ENCODE data around the gene CCND3.
"Not testable (repeated sequence)": the region's sequence is repeated elsewhere in the genome, so short reads cannot be mapped to it uniquely, and the experiment has no call there.

CCND3 gene

DNA sequence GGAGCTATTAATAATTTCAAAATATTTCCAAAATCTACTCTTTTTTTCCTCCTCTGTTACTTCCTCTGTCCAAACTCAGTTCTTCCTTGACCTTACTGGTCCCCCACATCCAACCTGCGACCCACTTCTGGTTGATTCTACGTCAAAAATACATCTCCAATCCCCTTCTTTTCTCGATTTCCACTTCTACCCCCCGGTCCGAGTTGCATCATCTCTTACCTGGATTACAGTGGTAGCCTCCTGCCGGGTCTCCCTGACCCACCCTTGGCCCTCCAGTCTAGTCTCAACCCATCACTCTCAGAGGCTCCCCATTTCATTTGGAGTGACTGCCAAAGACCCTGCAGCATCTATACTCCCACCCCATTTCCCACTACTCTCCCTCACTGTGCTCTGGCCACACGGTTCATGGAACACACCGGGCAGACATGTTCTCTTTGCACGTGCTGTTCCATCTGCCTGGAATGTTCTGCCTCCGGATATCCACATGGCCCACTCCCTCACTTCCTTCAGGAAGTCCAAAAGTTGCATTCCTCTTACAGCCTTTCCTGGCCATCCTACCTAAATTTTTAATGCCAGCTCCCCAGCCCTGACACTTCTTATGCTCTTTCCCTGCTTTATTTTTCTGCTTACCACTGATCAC, 6.1 kb upstream of the CCND3 start:
- DNase-seq (ENCODE audit: low read depth, low spot score) = no peak

DNA sequence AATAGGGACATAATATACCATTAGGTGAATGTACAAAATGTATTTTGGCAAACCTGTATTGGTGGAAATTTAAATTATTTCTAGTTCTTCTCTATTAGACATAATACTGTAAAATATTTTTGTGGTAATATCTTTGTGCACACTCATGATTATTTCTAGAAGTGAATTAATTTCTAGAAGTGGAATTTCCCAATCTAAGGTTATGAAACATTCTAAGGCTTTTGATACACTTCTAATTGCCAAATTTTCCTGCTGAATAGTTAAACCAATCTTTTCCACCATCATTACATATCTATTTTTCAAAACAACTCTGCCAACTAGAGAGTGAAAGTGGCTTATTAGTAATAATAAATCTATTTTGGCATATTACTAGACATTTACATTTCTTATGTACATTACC, 1.8 kb upstream of the CCND3 start:
- no peak for DNase-seq (ENCODE audit: low read depth, low spot score)

DNA sequence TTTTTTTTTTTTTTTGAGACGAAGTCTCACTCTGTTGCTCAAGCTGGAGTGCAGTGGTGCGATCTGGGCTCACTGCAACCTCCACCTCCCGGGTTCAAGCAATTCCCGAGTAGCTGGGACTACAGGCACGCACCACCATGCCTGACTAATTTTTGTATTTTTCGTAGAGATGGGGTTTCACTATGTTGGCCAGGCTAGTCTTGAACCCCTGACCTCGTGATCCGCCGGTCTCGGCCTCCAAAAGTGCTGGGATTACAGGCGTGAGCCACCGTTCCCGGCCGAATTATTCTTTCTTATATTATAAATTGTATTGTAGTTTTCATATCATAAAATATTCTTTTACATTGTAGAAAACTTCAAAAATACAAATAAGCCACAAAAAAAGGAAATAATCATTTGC, 1.3 kb upstream of the CCND3 start:
- not testable (repeated sequence) for DNase-seq (ENCODE audit: low read depth, low spot score)

DNA sequence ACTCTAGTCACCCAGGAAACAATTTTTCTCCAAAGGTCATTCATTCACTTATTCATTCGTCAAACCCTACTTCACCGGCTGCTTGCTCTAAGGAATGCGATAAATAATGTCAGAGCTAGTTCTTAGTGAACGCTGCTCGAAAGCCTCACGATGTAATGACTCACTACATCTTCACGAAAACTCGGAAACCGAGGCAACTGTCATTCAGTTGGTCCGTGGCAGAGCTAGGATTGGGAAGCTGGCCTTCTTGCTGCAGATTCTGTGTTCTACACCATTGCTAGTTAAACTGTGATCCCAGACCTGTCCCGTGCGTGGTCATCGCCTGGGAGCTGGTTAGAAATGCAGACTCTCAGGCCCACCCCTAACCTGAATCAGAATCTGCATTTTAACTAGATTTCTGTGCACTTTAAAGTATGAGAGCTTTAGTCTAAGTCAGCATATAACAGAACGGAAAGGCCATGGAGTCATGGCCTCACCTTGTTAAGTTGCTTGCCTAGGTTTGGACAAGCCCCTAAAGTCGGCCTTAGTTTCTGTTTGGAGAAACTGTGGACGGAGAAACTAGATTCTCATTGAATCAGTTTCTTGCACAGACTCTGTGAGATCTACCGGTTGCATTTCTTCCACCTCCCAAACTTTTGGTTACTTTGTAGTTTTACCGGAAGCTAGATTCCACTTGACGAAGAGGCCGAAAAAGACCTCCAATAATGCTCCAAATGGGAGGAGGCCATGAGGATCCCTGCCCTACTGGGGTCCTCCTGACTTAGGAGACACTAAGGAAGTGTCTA, 651 bp upstream of the CCND3 start:
- no peak for DNase-seq (ENCODE audit: low read depth, low spot score)

DNA sequence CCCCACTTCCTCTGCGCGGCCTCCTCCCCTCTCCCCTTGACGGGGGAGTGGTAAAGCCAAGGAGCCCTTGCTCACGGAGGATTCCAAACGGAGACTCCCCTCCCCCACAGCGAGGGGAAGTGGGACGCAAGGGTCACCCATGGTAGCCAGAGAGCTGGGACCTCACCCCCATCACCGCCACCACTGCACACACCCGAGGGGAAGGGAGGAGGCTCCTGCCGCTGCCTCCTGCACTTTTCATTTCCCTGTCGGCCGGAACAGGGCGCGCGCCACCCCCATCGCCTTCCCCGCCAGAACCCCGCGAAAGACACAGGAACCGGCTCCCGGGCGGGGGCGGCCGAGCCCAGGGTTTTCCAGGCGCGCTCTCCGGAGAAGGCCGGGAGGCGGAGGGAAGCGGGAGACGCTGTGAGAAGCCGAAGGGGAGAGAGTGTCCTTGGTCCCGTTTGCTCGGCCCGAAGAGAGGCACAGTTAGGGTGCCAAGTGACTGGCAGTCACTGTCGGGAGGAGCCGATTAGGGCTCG, 789 bp downstream of the CCND3 start:
- no peak for DNase-seq (ENCODE audit: low read depth, low spot score)

DNA sequence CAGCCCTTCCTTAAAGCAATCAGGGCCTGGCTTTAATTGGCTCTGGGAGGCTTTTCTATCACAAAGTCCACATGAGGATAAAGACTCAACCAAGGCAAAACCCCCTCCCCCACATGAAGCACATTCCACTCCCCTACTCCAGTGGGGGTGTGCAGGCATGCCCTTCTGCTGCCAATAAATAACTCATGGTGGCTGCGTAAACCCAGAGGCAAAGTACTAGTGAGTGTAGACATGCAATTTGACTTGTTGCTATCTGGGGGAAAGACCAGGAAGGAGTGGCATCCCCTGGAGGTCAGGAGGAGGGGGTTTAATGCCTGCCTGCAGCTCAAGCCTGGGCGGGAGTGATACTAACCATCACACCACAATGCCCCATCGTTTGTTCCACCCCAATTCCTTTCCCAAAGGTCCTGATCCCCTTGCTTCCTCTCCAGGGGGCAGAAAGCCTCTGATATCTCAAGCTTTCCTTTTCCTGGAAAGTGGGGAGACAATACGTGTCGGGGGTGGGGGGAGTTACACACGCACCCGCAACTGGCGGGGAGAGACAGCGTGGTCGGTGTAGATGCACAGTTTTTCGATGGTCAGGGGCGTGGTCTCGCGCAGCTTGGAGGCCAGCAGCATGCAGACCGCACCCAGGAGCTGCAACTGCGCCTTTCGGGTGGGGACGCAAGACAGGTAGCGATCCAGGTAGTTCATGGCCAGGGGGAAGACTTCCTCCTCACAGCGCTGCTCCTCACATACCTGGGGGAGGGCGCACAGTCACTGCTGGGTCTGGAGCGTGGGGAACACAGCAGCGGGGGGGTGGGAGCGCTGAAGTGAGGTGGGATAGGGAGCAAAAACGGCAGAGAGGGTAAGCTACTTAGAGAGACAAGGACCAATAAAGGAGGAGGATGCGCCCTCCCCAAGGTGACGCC, 1.5 kb downstream of the CCND3 start:
- DNase-seq (ENCODE audit: low read depth, low spot score) = no peak

DNA sequence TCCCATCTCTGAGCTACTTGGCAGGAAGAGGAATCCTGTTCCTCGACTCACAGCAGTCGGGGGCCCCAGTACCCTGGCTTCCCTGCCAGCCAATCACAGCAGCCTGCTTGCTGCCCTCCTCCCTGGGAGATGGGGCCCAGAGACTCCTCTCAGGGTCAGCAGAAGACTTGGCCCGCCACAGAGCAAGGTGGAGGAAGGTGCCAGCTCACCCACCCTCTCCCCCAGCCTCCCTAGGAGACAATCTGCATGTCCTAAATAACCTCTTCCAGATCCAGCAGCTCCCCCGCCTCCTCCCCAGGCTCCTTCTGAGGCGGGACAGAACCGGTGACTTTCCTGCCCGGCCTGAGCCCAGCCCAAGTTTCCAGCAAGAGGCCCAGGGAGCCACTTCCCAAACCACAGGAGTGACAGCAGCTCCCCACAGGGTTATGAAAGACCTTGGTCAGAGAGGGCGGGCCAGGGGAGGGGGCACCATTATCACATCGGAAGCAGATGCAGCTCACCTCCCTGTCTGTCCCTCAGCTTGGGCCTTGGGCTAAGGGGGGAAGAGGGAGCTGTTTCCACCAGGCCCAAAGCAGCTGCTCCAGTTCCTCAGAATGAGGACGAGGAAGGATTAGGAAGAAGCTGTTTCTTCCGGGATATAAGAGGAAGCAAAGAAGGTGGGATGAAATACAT, 2.3 kb downstream of the CCND3 start:
- no peak for DNase-seq (ENCODE audit: low read depth, low spot score)

DNA sequence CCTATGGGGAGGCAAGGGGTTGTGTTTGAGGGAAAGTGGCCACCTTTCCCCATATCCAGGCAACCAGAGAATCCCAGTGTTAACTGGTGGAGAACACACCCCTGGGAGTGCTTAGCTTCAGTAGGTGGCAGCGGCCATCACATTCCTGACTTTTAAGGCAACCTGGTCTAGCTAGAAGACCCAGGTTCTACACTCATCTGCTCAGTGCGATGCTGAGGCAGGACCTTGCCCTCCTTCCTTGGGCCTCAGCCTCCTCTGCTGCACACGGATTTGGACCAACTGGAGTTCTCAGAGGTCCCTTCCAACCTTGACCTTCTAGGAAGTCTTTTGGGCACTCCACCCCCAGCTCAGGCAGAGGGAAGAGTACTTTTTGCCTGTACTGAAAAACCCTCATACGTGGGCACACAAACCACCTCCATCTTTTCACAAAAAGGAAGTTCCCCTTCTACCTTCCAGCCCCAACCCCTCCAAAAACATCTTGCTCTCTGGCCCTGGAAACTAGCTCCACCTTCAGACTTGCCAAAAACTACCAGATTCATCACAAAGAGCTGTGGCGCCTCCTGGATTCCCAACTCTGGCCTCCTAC, 2.9 kb downstream of the CCND3 start:
- DNase-seq (ENCODE audit: low read depth, low spot score) = no peak

DNA sequence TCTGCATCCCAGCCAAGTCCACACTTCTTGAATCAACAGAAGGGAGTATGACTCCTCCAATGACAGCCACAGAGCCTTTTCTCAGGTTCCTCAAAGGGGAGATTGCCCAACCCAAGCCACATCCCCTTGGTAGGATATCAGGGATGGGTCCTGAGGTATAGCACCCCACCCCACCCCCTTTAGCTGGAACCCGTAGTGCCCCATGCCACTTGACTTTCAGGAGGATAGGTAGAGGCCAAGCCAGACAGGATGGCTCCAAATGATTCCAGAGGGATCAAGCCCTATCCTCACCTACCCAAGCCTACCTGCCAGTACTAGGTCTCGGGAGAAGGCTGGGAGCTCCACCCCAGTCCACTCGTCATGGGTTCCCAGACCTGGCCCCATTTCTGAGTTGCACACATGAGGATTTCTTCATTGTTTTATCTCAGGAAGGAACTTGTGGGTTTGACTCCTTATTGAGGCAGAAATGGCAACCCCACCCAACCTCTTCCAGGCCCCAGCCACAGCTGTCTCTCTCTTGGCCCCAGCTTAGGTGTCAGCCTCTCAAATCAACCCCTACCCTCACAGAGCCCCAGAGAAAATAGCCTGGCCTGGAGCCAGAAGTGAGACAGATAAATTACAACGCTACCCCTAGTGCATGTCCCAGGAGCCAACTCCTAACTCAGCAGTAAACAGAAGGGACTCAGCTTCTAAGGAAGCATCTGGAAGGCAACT, 3.6 kb downstream of the CCND3 start:
- DNase-seq (ENCODE audit: low read depth, low spot score) = no peak

DNA sequence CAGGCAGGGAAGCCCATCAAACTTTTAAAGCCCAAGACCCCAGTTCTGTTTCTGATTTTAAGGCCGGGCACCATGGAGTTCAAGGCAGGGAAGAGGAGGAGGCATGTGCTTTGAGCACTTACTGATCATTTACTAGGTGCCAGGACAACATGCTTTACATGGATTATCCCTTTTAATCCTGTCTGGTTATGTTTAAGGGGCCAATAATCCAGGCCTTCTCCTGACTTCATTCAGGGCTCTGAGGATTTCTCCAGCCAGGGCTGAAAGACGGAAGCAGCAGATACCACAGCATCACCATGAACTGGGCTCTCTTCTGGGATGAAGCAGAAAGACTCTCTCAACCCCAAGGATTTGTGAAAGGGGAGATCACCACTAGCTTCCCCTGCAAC, 4.1 kb downstream of the CCND3 start:
- no peak for DNase-seq (ENCODE audit: low read depth, low spot score)

DNA sequence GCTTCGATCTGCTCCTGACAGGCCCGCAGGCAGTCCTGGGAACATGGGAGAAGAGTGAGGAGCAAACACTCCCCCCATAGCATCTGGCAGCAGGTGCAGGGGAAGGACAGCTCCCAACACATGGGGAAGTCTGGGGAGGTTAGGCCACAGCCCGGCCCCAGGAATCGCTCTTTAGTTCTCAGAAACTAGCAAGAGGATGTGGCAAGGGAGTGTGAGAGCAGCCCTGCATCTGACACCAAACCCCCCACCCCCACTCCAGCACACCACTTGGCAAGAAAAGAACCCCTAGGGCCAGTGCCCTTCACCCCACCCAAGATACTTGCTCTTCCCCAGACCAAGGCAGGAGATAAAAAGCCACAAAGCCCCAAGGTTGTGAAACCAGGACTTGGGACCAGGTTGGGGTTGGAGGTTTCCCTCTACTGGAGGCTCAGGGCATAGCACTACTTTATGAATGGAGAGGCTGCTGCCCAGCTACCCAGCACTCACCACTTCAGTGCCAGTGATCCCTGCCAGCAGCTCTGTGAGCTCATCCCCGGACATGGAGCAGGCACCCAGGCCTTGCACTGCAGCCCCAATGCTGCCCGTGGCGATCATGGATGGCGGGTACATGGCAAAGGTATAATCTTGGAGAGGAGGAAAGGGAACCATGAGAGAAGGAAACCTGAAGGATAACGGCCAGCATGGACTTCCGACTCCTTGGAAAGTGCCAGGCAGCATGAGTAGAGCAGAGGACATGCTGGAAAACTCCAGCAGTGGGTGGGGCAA, 5.4 kb downstream of the CCND3 start:
- DNase-seq (ENCODE audit: low read depth, low spot score) = no peak

DNA sequence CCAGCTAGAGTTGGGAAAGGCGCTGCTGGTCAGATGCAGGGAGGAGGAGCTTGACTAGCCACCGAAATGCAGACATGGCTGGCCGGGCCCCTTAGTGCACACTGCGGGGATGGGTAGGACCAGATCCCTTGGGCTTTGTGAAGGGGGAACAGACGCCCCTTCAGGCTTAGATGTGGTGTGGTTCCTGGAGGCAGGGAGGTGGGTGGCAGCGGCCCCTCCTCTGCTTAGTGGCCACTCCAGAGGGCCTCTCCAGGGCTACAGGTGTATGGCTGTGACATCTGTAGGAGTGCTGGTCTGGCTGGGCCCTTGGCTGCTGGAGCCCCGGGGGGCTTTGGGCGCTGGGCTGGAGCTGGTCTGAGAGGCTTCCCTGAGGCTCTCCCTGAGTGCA, 5.9 kb downstream of the CCND3 start:
- DNase-seq (ENCODE audit: low read depth, low spot score) = no peak

DNA sequence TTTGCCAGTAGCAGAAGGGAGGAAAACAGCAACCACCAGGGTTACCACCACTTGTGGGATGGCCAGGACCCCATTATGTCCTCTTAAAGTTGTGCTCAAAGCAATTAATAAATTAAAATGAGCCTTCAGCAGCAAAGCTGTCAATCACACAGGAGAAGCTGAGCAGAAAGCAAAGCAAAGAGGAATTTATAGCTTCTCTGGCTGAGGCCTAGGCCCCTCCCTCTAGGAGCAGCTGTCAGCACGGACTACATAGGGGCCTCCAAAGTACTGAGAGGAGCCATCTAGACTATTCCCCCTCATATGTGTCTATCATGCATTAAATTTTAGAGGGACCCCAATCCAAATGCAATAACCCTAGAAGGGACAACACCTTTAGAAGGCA, 6.4 kb downstream of the CCND3 start:
- DNase-seq (ENCODE audit: low read depth, low spot score) = no peak

DNA sequence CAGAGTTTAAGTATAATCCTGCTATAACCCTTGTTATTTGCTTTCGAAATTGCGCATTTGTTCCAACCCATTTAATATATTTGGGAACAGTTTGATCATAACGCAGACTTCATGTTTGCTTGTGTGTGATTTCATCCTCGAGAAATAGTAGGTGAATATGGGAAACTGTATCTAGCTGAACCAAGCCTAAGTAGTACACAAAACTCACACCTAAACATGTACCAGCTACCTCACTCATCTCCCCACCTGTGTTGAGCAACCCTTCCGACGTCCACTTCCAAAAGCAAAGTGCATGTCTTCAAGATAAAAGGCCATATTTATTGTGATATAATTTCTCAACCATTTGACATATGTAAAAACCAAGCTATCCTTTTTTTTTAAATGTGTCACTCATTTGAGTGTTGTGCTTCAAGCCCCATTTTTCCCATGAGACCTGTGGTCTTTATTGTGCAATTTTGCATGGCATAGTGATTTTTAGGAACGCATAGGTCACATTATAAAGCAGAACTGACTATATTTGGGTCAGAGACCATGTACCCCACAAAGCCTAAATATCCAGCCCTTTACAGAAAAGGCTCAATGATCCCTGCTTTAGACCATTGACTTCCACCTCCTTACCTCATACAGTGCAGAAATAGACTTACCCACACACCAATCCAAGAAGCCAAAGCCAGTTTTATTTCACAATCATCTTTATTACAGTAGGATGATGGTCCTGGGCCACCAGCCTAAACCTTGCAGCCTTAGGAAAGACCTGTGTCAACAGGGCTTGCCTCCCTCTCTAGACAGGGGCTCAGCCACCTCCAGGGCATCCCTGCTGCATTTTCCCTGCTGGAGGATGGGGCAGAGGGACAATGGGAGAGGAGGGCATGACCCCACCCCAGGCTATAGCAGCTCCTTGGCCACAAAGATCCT, 7.1 kb downstream of the CCND3 start:
- no peak for DNase-seq (ENCODE audit: low read depth, low spot score)

DNA sequence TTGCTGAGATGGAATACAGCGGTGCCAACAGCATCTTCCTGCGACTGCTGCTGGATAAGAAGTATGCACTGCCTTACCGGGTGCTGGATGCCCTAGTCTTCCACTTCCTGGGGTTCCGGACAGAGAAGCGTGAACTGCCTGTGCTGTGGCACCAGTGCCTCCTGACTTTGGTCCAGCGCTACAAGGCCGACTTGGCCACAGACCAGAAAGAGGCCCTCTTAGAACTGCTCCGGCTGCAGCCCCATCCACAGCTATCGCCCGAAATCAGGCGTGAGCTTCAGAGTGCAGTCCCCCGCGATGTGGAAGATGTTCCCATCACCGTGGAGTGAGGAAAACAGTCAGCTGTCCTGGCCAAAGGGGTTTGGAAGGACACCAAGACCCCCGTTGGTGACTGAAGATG, 9.2 kb downstream of the CCND3 start:
- no peak for DNase-seq (ENCODE audit: low read depth, low spot score)

DNA sequence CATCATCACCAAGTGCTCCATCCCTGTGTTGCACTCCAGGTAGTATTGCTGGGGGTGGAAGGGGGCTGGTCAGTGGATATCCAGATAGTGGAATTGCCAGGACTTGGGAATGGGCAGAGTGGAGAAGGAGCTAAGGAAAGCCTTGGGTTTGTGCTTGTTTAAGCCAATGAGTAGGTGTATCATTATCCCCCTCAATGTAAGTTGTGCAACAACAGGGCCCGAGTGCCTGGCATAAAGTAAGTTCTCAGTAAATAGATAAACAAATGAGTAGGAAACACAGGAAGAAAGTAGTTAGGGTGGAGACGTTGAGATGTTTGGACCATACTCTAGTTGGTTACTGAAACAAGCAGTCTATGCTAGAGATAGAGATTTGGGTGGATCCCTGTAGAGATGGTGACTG, 9.8 kb downstream of the CCND3 start:
- DNase-seq (ENCODE audit: low read depth, low spot score) = no peak

DNA sequence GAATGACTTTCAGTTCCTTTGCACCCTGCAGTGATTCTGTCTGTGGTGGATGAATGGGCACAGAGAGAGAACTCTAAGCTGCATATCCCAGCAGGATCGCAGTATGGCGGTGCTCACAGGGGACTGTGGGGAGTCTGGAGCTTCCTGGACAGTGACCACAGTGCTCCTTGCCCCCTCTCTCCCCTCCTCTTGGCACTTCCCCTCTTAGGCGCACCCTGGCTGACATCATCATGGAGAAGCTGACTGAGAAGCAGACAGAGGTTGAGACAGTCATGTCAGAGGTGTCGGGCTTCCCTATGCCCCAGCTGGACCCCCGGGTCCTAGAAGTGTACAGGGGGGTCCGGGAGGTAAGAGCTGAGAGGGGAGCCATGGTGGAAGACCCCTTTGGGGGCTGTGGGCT, 11.7 kb downstream of the CCND3 start:
- no peak for DNase-seq (ENCODE audit: low read depth, low spot score)

DNA sequence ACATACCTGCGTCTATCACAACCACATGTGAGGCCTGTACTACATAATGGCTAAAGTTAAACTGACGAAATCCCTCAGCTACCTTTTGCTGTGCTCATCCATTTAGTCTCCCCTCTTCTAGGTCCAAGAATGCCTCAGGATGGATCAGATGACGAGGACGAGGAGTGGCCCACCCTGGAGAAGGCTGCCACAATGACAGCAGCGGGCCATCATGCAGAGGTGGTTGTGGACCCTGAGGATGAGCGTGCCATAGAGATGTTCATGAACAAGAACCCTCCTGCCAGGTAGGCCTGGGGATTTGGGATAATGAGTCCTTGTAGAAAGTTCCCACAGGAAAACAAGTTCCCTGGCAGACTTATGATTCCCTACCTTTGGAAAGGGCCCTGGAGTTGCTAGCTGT, 14.4 kb downstream of the CCND3 start:
- no peak for DNase-seq (ENCODE audit: low read depth, low spot score)

DNA sequence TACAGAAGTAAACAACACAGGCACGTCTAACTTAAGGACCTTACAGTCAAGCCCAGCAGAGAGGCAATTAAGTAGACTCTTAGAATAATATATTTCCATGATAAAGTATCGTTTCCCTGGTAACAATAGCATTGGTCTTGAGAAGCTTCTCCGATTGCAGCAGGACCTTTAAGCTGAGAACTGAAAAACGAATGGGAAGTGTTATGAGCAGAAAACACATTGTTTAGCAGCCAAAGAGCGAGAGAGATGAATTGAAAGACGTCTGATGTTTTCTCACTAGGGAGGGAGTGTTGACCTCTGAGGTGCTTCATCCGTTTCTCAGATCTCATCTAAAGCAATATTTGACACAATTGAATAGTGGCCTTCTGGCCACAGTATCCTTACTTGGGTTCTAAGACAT, 19.5 kb downstream of the CCND3 start:
- no peak for DNase-seq (ENCODE audit: low read depth, low spot score)

Data from activated CD4-positive, CD25-positive, alpha-beta regulatory T cell treated with anti-CD3 and anti-CD28 coated beads, Interleukin-2, amount 50 U/mL, for 16 hours (primary cell).